ENCODE results near the gene TMTC2.

The TMTC2 gene

DNA sequence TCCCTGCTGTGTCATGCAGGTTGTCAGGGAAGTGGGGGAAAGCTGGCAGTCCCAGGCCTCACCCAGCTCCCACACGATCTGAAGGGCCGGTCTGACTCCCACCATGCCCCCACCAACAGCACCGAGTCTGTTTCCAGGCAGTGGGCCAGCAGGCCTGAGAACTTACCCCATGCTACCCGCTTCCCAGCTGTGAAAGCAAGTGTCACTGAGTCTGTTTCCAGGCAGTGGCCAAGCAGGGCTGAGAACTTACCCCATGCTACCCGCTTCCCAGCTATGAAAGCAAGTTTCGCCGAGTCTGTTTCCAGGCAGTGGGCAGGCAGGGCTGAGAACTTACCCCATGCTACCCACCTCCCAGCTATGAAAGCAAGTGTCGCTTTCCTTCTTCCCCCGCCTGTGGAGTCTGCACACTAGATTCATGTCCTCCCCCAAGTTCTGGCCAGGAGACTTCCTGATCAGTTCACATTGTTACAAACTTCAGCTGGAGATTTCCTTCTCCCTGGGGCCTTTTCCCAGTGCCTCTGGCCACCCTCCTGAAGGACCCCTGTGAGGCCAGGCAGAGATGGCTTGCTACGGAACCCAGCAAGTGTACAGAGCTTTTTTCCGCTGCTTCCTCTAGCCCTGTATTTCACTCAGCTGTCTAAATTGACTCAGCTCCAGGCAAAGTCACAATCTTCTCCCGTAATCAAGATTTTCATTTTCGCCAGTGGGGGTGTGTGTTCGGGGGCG lies 435.4 kb downstream of the TMTC2 start:
- no peak for DNase-seq (ENCODE audit: low read depth)
- TF ChIP-seq, protein P1, sequence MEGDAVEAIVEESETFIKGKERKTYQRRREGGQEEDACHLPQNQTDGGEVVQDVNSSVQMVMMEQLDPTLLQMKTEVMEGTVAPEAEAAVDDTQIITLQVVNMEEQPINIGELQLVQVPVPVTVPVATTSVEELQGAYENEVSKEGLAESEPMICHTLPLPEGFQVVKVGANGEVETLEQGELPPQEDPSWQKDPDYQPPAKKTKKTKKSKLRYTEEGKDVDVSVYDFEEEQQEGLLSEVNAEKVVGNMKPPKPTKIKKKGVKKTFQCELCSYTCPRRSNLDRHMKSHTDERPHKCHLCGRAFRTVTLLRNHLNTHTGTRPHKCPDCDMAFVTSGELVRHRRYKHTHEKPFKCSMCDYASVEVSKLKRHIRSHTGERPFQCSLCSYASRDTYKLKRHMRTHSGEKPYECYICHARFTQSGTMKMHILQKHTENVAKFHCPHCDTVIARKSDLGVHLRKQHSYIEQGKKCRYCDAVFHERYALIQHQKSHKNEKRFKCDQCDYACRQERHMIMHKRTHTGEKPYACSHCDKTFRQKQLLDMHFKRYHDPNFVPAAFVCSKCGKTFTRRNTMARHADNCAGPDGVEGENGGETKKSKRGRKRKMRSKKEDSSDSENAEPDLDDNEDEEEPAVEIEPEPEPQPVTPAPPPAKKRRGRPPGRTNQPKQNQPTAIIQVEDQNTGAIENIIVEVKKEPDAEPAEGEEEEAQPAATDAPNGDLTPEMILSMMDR (conservative IDR thresholded peaks at IDR 0.05; ENCODE audit: low read depth, low read length): no peak
- no peak overlapping the region for H3K4me3 ChIP-seq (ENCODE audit: low read length)

DNA sequence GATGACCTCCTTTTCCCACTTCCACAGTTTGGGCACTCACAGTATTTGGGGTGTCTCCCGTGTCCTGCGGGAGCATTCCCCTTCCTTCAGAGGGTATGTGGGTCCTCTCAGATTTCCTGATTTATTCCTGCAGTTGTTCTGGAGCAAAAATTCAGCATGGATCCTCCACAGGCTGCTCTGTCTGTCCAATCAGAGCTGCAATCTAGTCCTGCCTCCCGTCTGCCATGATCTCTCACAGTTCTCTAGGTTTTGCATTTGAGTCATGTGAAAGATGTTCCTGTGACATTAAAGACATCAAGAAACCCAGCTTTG lies 435.9 kb downstream of the TMTC2 start:
- no peak for DNase-seq (ENCODE audit: low read depth)
- no peak overlapping the region for H3K4me3 ChIP-seq (ENCODE audit: low read length)
- TF ChIP-seq, protein P1 (conservative IDR thresholded peaks at IDR 0.05; ENCODE audit: low read depth, low read length): no peak

DNA sequence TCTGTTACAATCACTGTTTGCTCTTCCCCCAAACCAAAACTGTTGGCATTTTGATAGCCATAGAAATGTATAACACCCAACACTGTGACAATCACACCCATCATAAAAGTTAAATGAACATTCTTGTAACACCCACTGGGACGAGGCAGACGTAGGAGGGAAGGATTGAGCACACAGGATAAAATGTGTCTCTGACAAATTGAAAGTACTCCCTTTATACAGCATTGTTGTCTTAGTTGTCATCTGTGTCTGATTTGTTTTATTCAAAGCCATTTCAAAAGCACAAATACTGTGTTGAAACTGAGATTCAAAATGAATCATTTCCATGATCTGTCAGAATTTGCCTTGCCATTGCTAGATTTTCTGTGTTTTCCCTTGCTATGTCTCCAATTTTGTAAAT lies 436.3 kb downstream of the TMTC2 start:
- no peak for DNase-seq (ENCODE audit: low read depth)
- no peak overlapping the region for H3K4me3 ChIP-seq (ENCODE audit: low read length)
- TF ChIP-seq, protein P1 (conservative IDR thresholded peaks at IDR 0.05; ENCODE audit: low read depth, low read length): no peak

DNA sequence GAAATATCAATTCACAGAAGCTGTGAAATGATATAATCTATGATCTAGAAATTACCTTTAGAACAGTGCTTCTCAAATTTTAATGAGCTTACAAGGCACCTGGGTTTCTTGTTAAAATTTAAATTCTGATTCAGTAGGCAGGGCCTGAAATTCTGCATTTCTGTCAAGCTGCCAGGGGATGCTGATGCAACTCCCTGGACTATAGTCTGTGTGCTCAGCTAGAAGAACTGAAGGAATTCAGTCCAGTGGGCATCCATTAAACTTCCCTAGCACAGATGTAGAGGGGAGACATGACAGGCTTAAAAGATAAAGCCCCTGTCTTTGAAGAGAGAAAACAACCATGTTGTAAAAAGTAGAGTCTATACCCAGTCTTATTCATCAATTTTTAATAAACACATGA lies 441.8 kb downstream of the TMTC2 start:
- TF ChIP-seq, protein P1 (conservative IDR thresholded peaks at IDR 0.05; ENCODE audit: low read depth, low read length): no peak
- H3K4me3 ChIP-seq (ENCODE audit: low read length): no peak overlapping the region
- DNase-seq (ENCODE audit: low read depth): no peak

DNA sequence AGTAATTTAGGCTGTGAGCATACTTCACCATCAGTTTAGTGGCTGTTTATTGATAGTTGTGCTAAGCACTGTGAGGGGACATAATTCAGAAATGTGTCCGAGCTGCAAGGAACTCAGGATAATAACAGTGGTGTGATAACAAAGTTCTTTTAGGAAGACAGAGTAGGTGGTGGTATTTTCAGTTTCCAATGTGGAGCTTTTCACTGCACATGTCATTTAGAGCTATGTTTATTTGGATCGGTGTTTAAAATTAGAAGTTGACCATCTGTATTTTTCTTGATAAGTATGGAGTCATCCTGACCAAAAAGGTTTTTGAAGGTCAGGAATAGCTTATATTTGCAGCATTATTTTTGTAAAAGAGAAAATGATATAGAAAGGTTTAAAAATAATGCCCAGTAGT lies 443.5 kb downstream of the TMTC2 start:
- DNase-seq (ENCODE audit: low read depth): no peak
- TF ChIP-seq, protein P1 (conservative IDR thresholded peaks at IDR 0.05; ENCODE audit: low read depth, low read length): no peak

DNA sequence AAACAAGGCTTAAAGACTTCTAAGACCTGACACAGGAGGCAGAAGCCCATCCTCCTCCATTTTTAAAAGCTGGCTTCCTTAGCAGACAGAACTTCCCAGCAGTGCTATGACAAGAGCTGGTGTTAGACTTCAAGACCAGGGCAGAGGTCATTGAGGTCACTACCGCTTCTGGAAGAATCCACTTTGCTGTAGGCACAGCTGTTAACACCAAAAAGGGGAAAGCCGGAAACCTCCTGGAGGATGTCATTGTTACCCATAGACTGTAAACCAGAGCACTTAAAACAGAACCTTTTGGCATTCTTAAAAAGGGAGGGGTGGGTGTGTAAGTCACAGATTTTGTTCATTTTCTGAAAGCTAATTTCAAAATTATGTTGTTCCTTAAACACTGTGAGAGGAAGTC lies 445.7 kb downstream of the TMTC2 start:
- TF ChIP-seq, protein P1 (conservative IDR thresholded peaks at IDR 0.05; ENCODE audit: low read depth, low read length): no peak
- DNase-seq (ENCODE audit: low read depth): no peak
- no peak overlapping the region for H3K4me3 ChIP-seq (ENCODE audit: low read length)

More for the DNA sequence above, 443.5 kb downstream of the TMTC2 start:
- no peak overlapping the region for H3K4me3 ChIP-seq (ENCODE audit: low read length)

DNA sequence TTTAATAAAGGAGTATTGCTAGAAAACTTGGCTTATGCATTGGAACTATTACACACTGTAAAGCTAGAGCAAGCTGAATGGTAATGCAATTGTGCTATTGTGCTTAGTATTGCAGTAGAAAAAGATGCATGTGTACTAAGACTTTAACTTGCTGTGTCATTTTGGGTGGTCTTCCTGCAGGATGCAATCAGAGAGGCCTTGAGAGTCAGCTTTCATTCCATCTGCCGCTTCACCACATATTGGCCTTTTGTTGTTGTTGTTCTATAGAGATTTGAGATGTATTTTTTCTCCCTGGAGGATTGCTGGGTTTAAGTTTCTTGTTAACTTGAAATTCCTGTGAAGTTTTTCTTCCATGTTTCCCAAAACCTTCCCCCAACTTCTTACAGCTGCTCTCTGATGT lies 449.7 kb downstream of the TMTC2 start:
- TF ChIP-seq, protein P1 (conservative IDR thresholded peaks at IDR 0.05; ENCODE audit: low read depth, low read length): no peak
- no peak overlapping the region for H3K4me3 ChIP-seq (ENCODE audit: low read length)
- DNase-seq (ENCODE audit: low read depth): no peak

All from retinal pigment epithelial cell (primary cell).